HEK293 (cell line): Measurements from ENCODE around the gene RPL36.

ENCODE experiments used
- CTCF ChIP-seq: fragments of 450-650 bp; formaldehyde crosslinking; IDR thresholded peaks from 2 replicates; pipeline ENCODE4 v1.5.1; 2016; ENCODE audit warnings: missing biosample characterization, missing genetic modification characterization
- HOXD13 ChIP-seq: sonication (generic); formaldehyde crosslinking; IDR thresholded peaks from 2 replicates; pipeline ENCODE4 v1.8.0; 2022; ENCODE audit warnings: missing genetic modification reagents, borderline replicate concordance
- KLF8 ChIP-seq: fragments of 450-650 bp; formaldehyde crosslinking; IDR thresholded peaks from 2 replicates; pipeline ENCODE4 v1.5.1; 2016; ENCODE audit warnings: missing biosample characterization, missing genetic modification characterization
- PATZ1 ChIP-seq: fragments of 450-650 bp; formaldehyde crosslinking; IDR thresholded peaks from 2 replicates; pipeline ENCODE4 v1.5.1; 2016; ENCODE audit warnings: missing biosample characterization, missing genetic modification characterization
- ZBTB10 ChIP-seq: fragments of 450-650 bp; formaldehyde crosslinking; IDR thresholded peaks from 2 replicates; pipeline ENCODE4 v1.5.1; 2016; ENCODE audit warnings: missing biosample characterization, missing genetic modification characterization
- ZBTB6 ChIP-seq: fragments of 450-650 bp; formaldehyde crosslinking; IDR thresholded peaks from 2 replicates; pipeline ENCODE4 v1.5.1; 2017; ENCODE audit warnings: missing biosample characterization, missing genetic modification characterization
- ZBTB7A ChIP-seq: fragments of 450-650 bp; formaldehyde crosslinking; IDR thresholded peaks from 2 replicates; pipeline ENCODE4 v1.5.1; 2016; ENCODE audit warnings: low read depth, missing biosample characterization, missing genetic modification characterization
- ZFP41 ChIP-seq: fragments of 450-650 bp; formaldehyde crosslinking; IDR thresholded peaks from 2 replicates; pipeline ENCODE4 v1.5.1; 2016; ENCODE audit warnings: missing biosample characterization, missing genetic modification characterization, borderline replicate concordance
- ZNF2 ChIP-seq: fragments of 450-650 bp; formaldehyde crosslinking; IDR thresholded peaks from 2 replicates; pipeline ENCODE4 v1.5.1; 2016; ENCODE audit warnings: missing biosample characterization, missing genetic modification characterization
- ZNF202 ChIP-seq: fragments of 450-650 bp; formaldehyde crosslinking; IDR thresholded peaks from 2 replicates; pipeline ENCODE4 v1.5.1; 2016; ENCODE audit warnings: missing biosample characterization, missing genetic modification characterization, borderline replicate concordance
- ZNF221 ChIP-seq: fragments of 450-650 bp; formaldehyde crosslinking; IDR thresholded peaks from 2 replicates; pipeline ENCODE4 v1.5.1; 2017; ENCODE audit warnings: missing biosample characterization, missing genetic modification characterization, borderline replicate concordance
- ZNF26 ChIP-seq: fragments of 450-650 bp; formaldehyde crosslinking; IDR thresholded peaks from 2 replicates; pipeline ENCODE4 v1.5.1; 2016; ENCODE audit warnings: missing biosample characterization, missing genetic modification characterization
- ZNF362 ChIP-seq: fragments of 450-650 bp; formaldehyde crosslinking; IDR thresholded peaks from 2 replicates; pipeline ENCODE4 v1.5.1; 2016; ENCODE audit warnings: missing biosample characterization, missing genetic modification characterization
- ZNF398 ChIP-seq: fragments of 450-650 bp; formaldehyde crosslinking; IDR thresholded peaks from 2 replicates; pipeline ENCODE4 v1.5.1; 2017; ENCODE audit warnings: missing biosample characterization, missing genetic modification characterization
- ZNF449 ChIP-seq: fragments of 450-650 bp; formaldehyde crosslinking; IDR thresholded peaks from 2 replicates; pipeline ENCODE4 v1.5.1; 2017; ENCODE audit warnings: missing biosample characterization, mild to moderate bottlenecking, missing genetic modification characterization, moderate library complexity
- ZNF488 ChIP-seq: fragments of 450-650 bp; formaldehyde crosslinking; IDR thresholded peaks from 2 replicates; pipeline ENCODE4 v1.5.1; 2016; ENCODE audit warnings: missing biosample characterization, missing genetic modification characterization
- ZNF530 ChIP-seq: fragments of 450-650 bp; formaldehyde crosslinking; IDR thresholded peaks from 2 replicates; pipeline ENCODE4 v1.5.1; 2016; ENCODE audit warnings: low read depth, missing biosample characterization, missing genetic modification characterization
- ZNF629 ChIP-seq: fragments of 450-650 bp; formaldehyde crosslinking; IDR thresholded peaks from 2 replicates; pipeline ENCODE4 v1.5.1; 2017; ENCODE audit warnings: missing biosample characterization, missing genetic modification characterization
- ZNF658 ChIP-seq: fragments of 450-650 bp; formaldehyde crosslinking; IDR thresholded peaks from 2 replicates; pipeline ENCODE4; 2016; ENCODE audit warnings: missing biosample characterization, missing genetic modification characterization
- ZNF670 ChIP-seq: fragments of 450-650 bp; formaldehyde crosslinking; IDR thresholded peaks from 2 replicates; pipeline ENCODE4 v1.5.1; 2016; ENCODE audit warnings: missing biosample characterization, missing genetic modification characterization, low read depth
- ZSCAN18 ChIP-seq: fragments of 450-650 bp; formaldehyde crosslinking; IDR thresholded peaks from 2 replicates; pipeline ENCODE4 v1.5.1; 2016; ENCODE audit warnings: missing biosample characterization, missing genetic modification characterization

Gene RPL36

GRCh38 chr19:5695649-5696195 is 5.6 kb downstream of the RPL36 start (continued):
- TF ChIP-seq ZBTB7A (tag by site-specific recombination) (no peak), ZNF629 (0 out of 2 replicates have a peak, but pooled peaks have one; percentile 21), ZNF488 (no peak), ZNF221 (tag by site-specific recombination) (no peak), ZFP41 (tag by site-specific recombination) (no peak), ZBTB6 (tag by site-specific recombination) (no peak), CTCF (no peak), ZNF530 (tag by site-specific recombination) (no peak), PATZ1 (tag by site-specific recombination) (no peak; the same call in none of the 2 replicates), ZNF2 (tag by site-specific recombination) (0 out of 2 replicates have a peak, but pooled peaks have one; percentile 20), ZNF658 (tag by site-specific recombination) (no peak), HOXD13 (CRISPR knock-in tag) (no peak), KLF8 (tag by site-specific recombination) (peak; percentile 67), ZNF670 (tag by site-specific recombination) (no peak), ZNF449 (tag by site-specific recombination) (no peak), ZBTB10 (tag by site-specific recombination) (no peak; the same call in 1 of the 2 replicates), ZNF26 (tag by site-specific recombination) (no peak), ZSCAN18 (tag by site-specific recombination) (no peak), ZNF362 (tag by site-specific recombination) (no peak), ZNF398 (tag by site-specific recombination) (no peak), ZNF202 (tag by site-specific recombination) (no peak)
